ENCODE measurements around the gene CKAP2L.

DNA sequence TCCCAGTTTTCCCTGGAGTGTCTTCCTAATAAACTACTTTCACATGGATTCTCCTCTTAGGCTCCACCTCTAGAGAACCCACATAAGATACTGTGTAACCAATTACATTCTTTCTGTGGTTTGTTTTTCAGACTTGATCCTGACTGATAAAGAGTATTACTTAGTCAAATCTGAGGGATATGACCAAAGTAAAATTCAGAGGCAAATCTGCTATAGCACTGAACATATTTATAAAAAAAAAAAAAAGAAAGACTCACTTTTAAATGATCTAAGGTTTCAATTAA, 13.9 kb downstream of the CKAP2L start:
- no peak for TF ChIP-seq POLR2A (IDR thresholded peaks at IDR 0.05)
- TF ChIP-seq, protein P1, sequence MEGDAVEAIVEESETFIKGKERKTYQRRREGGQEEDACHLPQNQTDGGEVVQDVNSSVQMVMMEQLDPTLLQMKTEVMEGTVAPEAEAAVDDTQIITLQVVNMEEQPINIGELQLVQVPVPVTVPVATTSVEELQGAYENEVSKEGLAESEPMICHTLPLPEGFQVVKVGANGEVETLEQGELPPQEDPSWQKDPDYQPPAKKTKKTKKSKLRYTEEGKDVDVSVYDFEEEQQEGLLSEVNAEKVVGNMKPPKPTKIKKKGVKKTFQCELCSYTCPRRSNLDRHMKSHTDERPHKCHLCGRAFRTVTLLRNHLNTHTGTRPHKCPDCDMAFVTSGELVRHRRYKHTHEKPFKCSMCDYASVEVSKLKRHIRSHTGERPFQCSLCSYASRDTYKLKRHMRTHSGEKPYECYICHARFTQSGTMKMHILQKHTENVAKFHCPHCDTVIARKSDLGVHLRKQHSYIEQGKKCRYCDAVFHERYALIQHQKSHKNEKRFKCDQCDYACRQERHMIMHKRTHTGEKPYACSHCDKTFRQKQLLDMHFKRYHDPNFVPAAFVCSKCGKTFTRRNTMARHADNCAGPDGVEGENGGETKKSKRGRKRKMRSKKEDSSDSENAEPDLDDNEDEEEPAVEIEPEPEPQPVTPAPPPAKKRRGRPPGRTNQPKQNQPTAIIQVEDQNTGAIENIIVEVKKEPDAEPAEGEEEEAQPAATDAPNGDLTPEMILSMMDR (IDR thresholded peaks at IDR 0.05) = no peak
